ENCODE data around the gene RASAL3.

- TF ChIP-seq CTCF (IDR thresholded peaks at IDR 0.05), result no peak
- TF ChIP-seq POLR2A (IDR thresholded peaks at IDR 0.05), result peak in 1 of 2 donors; percentile 21
Measured at GRCh38 chr19:15449620-15450527, 14.5 kb downstream of the RASAL3 start, which contains the start of gene WIZ.

Measured in heart left ventricle (tissue), 13 donors.